Endodermal cell (in vitro differentiated cells): ENCODE data around the gene POMC. TPM values are rescaled to one million over a fixed set of nuclear protein-coding genes. Genes with fewer than 3 reads are reported as not detected.

ENCODE experiments used
- DNase-seq: peaks from one replicate; pipeline ENCODE4 v3.0.0-alpha.2; 2017
- H3K27ac ChIP-seq: 2 replicates; pipeline ENCODE4 v1.5.1; 2013; ENCODE audit warnings: mild to moderate bottlenecking, low read depth, low read length, moderate library complexity
- H3K27me3 ChIP-seq: 2 replicates; pipeline ENCODE4 v1.6.1; 2013; ENCODE audit warnings: mild to moderate bottlenecking, low read length, moderate library complexity; ENCODE audit not compliant: insufficient read depth, control insufficient read depth, poor library complexity, severe bottlenecking
- H3K36me3 ChIP-seq: 2 replicates; pipeline ENCODE4 v1.7.0; 2013; ENCODE audit warnings: mild to moderate bottlenecking, low read length, moderate library complexity; ENCODE audit not compliant: control insufficient read depth, insufficient read depth
- H3K4me1 ChIP-seq: one replicate; pipeline ENCODE4 v1.7.0; 2013; ENCODE audit warnings: low read length; ENCODE audit not compliant: control insufficient read depth, insufficient read depth
- H3K4me3 ChIP-seq: 2 replicates; pipeline ENCODE4 v1.5.1; 2013; ENCODE audit warnings: mild to moderate bottlenecking, low read length, moderate library complexity
- H3K9ac ChIP-seq: 2 replicates; pipeline ENCODE4 v1.6.1; 2013; ENCODE audit warnings: mild to moderate bottlenecking, low read length, moderate library complexity; ENCODE audit not compliant: poor library complexity, severe bottlenecking; ENCODE audit errors: extremely low read depth
- H3K9me3 ChIP-seq: 2 replicates; pipeline ENCODE4 v1.6.1; 2013; ENCODE audit warnings: mild to moderate bottlenecking, low read length, moderate library complexity; ENCODE audit not compliant: control insufficient read depth
- H3K27ac Mint-ChIP-seq: 2 replicates; pipeline ENCODE4 v1.8.0; 2020; ENCODE audit warnings: mixed read lengths
- H3K27me3 Mint-ChIP-seq: 2 replicates; pipeline ENCODE4 v1.8.0; 2021; ENCODE audit warnings: mild to moderate bottlenecking, mixed read lengths; ENCODE audit not compliant: insufficient read depth
- H3K36me3 Mint-ChIP-seq: 2 replicates; pipeline ENCODE4 v1.8.0; 2020; ENCODE audit warnings: low read depth, mixed read lengths
- H3K4me1 Mint-ChIP-seq: 2 replicates; pipeline ENCODE4 v1.8.0; 2020; ENCODE audit warnings: mixed read lengths
- H3K4me3 Mint-ChIP-seq: 2 replicates; pipeline ENCODE4 v1.8.0; 2020; ENCODE audit warnings: mild to moderate bottlenecking, moderate library complexity, mixed read lengths
- H3K9me3 Mint-ChIP-seq: 2 replicates; pipeline ENCODE4 v1.8.0; 2020; ENCODE audit warnings: mild to moderate bottlenecking, mixed read lengths
- WGBS, 2 experiments: methylation state at CpG; one replicate each; pipeline versions ENCODE4 v1.1.5 to v1.1.7; 2013; ENCODE audit warnings: missing lambda C conversion rate in 2 of 2, mixed read lengths in 1 of 2; ENCODE audit not compliant: insufficient coverage in 1 of 2, insufficient read length in 1 of 2; 5-methylcytosine and 5-hydroxymethylcytosine counted together
- total RNA-seq, 2 donors: library from RNA; stranded (reverse); fragmentation: NEBNext Ultra II Directional in 1 of 2; extraction: Animal tissue kit (Norgen Biotek cat#: 25700) in 1 of 2; gene quantifications; 2 replicates in 1 of 2; 3 replicates in 1 of 2; pipeline ENCODE4 v1.2.1, GENCODE V29; 2021
- TF ChIP-seq, protein P1 (sequence below): fragments of 200-600 bp; sonication (generic); conservative IDR thresholded peaks from 2 replicates; pipeline ENCODE4 v1.5.0; 2021; ENCODE audit warnings: antibody characterized with exemption, mild to moderate bottlenecking

POMC gene
- total RNA-seq, 2 donors from 2014 or later = 10.9 to 14.5 TPM

GRCh38 chr2:25188405-25188804, 20.0 kb upstream of the POMC start:
- H3K4me3 ChIP-seq = no peak overlapping the region
- Mint-ChIP-seq H3K27me3 (peaks cover 2% of the 10 kb centered on the region), H3K9me3 (no peaks in the 10 kb centered on the region), H3K4me1 (peaks cover 27% of the 10 kb centered on the region), H3K4me3 (no peak overlapping the region), H3K36me3 (no peaks in the 10 kb centered on the region), H3K27ac (no peak overlapping the region)
- H3K36me3 ChIP-seq = no peaks in the 10 kb centered on the region
- no peak for DNase-seq
- WGBS, 2 experiments = 89 to 93% methylated on average over 4 of the region's 4 CpGs
- no peaks in the 10 kb centered on the region for H3K9me3 ChIP-seq
- TF ChIP-seq, protein P1, sequence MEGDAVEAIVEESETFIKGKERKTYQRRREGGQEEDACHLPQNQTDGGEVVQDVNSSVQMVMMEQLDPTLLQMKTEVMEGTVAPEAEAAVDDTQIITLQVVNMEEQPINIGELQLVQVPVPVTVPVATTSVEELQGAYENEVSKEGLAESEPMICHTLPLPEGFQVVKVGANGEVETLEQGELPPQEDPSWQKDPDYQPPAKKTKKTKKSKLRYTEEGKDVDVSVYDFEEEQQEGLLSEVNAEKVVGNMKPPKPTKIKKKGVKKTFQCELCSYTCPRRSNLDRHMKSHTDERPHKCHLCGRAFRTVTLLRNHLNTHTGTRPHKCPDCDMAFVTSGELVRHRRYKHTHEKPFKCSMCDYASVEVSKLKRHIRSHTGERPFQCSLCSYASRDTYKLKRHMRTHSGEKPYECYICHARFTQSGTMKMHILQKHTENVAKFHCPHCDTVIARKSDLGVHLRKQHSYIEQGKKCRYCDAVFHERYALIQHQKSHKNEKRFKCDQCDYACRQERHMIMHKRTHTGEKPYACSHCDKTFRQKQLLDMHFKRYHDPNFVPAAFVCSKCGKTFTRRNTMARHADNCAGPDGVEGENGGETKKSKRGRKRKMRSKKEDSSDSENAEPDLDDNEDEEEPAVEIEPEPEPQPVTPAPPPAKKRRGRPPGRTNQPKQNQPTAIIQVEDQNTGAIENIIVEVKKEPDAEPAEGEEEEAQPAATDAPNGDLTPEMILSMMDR = no peak
- H3K27me3 ChIP-seq = no peaks in the 10 kb centered on the region
- no peak overlapping the region for H3K9ac ChIP-seq
- H3K27ac ChIP-seq = no peak overlapping the region
- no peaks in the 10 kb centered on the region for H3K4me1 ChIP-seq

DNA sequence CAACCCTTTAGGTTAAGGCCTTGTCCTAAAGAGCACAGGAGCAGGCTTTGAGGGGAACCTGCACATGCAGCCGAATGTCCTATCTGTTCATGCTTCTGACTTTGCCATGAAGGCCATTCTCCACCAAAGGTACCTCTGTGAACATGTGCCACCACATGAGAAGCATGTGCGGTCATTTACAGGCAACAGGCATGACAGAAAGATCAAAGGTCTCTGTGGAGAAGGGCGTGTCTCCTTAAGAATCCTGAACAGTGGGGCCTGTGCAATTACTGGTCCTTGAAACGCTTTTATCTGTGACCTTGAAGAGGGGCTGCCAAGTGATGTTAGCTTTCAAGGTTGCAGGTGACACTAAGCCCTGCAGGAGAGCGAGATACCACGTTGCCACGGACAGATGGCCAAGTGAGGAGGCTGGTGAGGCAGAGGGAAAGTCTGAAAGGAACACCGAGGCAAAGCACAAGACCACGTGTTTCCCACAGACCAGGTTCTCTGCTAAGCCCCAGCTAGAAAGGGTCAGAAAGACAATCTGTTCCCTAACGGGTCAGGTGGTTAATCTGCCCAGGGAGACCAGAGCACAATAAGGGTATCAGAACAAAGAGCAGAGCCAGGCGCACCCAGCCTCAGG, 19.5 kb upstream of the POMC start:
- Mint-ChIP-seq H3K27me3 (peaks cover 2% of the 10 kb centered on the region), H3K4me1 (peaks cover 27% of the 10 kb centered on the region), H3K4me3 (no peak overlapping the region), H3K9me3 (no peaks in the 10 kb centered on the region), H3K27ac (no peak overlapping the region), H3K36me3 (no peaks in the 10 kb centered on the region)
- Histone ChIP-seq H3K36me3 (no peaks in the 10 kb centered on the region), H3K4me1 (no peaks in the 10 kb centered on the region), H3K9me3 (no peaks in the 10 kb centered on the region), H3K27ac (no peak overlapping the region), H3K27me3 (no peaks in the 10 kb centered on the region), H3K9ac (no peak overlapping the region), H3K4me3 (no peak overlapping the region)
- 86 to 91% methylated on average over 10 to 11 of the region's 11 CpGs for WGBS, 2 experiments
- no peak for DNase-seq
- TF ChIP-seq, protein P1 = no peak

- H3K9me3 ChIP-seq = no peaks in the 10 kb centered on the region
- H3K27ac ChIP-seq = no peak overlapping the region
- Mint-ChIP-seq H3K4me1 (peaks cover 4% of the 10 kb centered on the region), H3K27ac (no peak overlapping the region), H3K27me3 (peaks cover 3% of the 10 kb centered on the region), H3K4me3 (no peak overlapping the region), H3K9me3 (peaks cover 10% of the 10 kb centered on the region), H3K36me3 (no peaks in the 10 kb centered on the region)
- no peaks in the 10 kb centered on the region for H3K27me3 ChIP-seq
- no peaks in the 10 kb centered on the region for H3K36me3 ChIP-seq
- 83 to 88% methylated on average over 5 of the region's 5 CpGs for WGBS, 2 experiments
- TF ChIP-seq, protein P1 = no peak
- DNase-seq = no peak
- no peaks in the 10 kb centered on the region for H3K4me1 ChIP-seq
- no peak overlapping the region for H3K9ac ChIP-seq
- H3K4me3 ChIP-seq = no peak overlapping the region
These were observed 15.9 kb upstream of the POMC start for GRCh38 chr2:25184254-25184653.
